G401 (cell line): ENCODE measurements around the gene PRDM8. TPM values are rescaled to one million over a fixed set of nuclear protein-coding genes. Genes with fewer than 3 reads are reported as not detected.
"Not testable (repeated sequence)": the region's sequence is repeated elsewhere in the genome, so short reads cannot be mapped to it uniquely, and the experiment has no call there.

Source experiments
- DNase-seq: peaks from one replicate; pipeline ENCODE4 v3.0.0-alpha.2; 2015; ENCODE audit warnings: low spot score
- in situ Hi-C: cut with HindIII; loops from 2 replicates; pipeline ENCODE4 v1.10.0; 2016; ENCODE audit warnings: low sequenced_read_pairs, mixed read lengths
- total RNA-seq: library from RNA; depleted of rRNA; stranded (reverse); fragments of >200 nt; shearing (Covaris generic); gene quantifications from 2 replicates; pipeline ENCODE4 v1.2.3, GENCODE V29; 2014; rRNA removed

PRDM8 gene
- total RNA-seq: 0.06 and 0.20 TPM in 2 replicates

DNA sequence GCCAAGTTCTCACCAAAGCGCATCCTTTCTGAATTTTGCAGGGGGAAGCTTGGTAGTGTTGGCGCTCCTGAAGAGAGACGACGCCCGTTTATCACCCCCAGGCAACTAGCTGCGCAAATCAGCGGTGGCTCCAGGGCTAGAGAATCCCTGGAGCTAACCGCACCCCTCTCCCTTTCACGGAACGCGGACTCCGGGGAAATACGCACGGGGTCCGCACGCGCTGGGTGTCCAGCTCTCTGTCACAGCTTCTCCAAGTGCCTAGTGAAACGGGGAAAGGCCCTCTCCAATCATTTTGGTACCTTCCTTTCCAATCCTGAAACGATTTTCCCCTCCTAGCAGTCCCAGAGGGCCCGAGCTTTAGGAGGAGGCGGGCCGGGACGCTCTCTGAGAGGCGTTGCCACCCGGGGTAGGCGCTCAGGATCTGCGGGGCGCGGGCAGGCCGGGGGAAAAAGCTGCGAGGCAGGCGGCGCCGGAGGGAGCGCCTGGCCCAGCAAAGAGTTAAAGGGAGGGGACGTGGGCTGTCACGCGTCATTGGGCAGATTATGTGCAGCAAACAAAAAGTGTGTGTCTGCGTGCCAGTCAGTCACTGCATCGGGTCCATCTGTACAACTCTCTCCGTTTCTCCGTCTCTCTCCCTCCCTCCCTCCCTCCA, at the start of gene PRDM8:
Gene PRDM8, plus strand, starts transcription at position 582 of the 652 bp plus-strand sequence. CDS start 2,578 bp downstream, outside the sequence.
- peak; percentile 25 for DNase-seq
- in situ Hi-C loops: no loop called here

DNA sequence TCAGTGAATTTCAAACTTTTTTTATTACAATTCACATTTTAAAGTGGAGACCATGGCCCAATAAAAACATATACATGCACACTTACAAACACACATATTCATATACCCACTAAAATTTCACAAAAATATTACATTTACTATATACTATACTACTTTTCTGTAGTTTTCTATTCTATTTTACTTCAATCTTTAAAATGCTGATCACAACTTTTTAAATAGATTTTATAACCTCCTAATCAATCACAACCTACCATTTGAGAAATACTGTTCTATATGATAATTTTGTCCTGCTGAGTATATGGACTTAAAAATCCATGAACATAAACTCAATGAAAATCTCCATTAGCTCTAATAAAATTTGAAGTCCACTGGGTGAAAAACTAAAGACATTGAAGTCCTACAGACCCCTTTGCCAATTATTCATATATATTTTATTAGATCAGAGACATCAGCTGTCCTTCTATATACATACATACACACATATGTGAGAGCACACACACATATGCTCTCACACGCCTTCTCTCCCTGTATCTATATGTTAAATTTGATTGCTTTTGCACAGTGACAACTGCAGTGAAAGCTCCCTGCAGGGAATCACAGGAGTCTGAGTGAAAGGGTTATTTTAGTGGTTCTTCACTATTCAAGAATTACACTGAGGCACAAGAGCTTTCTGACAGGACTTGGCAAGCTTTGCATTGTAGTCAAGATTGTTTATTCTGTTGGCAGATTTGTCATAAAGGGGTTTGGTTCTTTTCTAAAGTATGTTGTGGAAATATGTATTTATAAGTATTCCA, 46.7 kb upstream of the PRDM8 start:
- in situ Hi-C loops: no loop called here
- DNase-seq: no peak

DNA sequence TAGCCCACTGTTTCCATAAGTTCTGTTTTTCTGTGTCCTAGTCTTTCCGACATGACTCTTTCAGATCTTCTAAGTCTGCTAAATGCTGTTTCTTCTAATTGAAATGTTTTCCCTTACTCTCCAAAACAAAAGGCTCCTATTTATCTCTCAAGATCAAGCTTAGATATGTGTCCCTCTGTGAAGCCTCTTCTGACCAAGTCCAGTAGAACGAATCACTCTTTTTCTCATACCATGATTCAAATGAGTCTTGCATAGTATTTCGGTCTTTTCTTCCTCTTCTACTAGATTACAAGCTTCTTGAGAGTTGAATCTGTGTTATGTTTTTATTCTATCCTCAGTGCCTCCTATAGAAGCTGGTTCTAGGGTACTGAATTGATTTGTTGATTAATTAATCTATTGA, 45.3 kb upstream of the PRDM8 start:
- no peak for DNase-seq
- in situ Hi-C loops: no loop called here

DNA sequence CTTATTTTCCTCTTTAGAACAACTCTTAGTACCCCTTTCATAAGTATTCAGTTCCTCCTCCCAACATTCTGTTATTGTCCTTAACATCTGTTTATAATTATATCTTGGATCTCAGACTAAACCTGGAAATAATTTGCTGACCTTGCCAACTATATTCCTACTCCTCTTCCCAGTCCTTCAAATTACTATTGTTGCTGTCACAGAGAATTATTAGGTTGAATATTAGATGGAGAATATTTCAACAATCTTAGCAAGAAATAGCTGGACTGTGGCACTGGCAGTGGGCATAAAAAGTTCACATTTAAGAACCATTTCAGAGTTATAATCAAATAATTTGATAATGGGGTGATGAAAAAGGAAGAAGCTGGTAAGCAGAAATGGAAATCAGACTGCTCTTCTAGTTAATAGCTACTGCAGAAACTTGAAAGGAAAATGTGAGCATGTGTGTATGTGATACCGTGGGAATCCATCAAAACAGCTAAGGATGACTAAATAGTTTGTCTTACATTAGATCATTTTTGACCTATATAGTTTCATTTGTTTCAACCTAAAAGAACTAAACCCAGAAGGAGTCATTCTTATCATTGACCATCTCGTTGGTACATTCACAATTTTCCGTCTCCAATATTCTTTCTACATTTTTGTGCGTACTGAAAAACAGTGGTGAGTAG, 43.3 kb upstream of the PRDM8 start:
- DNase-seq: no peak
- in situ Hi-C loops: no loop called here

DNA sequence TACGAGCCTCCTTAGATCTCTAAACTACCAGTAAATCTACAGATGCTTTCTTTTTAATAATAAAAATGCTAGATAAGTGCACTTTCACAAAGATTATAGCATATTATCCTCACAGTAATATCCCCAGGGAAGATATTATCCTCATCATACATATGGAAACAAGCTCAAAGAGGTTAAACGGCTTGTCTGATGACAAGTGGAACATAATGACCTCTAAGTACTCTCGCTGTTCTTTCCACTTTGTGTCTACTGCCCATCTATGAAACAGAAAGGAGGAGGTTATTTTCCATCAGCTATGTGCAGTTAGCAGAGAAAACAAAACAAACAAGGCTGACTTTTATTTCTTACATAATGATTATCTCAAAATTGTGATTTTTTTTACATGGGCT, 42.8 kb upstream of the PRDM8 start:
- DNase-seq: no peak
- in situ Hi-C loops: no loop called here

DNA sequence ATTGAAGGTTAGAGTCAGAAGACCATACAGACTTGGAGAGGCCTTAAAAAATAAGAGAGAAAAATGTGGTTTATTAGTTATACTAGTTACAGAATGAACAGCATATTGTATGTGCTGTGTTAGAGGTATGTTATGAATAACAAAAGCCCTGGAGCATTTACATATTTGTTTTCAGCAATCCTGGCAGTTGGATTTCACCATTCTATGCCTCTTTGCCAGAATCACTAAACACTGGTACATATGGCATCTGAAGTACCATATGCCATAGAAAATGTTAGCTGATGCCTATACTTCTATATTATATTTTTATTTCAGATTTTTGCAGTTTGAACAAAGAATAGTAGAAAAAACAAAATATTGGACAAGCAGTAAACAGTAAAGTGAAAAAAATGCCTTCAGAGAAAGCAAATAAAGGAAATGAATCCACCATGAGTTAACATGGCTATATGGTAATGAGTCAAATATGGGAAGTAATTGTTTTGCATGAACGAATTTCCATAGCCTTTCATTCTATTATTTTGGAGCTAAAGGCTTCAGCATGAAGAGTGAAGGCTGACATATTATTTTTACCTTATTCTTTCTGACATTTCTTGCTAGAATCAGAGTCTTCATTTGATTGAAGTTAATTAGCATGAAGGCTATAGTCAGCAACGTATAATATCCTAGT, 41.9 kb upstream of the PRDM8 start:
- in situ Hi-C loops: no loop called here
- DNase-seq: no peak

DNA sequence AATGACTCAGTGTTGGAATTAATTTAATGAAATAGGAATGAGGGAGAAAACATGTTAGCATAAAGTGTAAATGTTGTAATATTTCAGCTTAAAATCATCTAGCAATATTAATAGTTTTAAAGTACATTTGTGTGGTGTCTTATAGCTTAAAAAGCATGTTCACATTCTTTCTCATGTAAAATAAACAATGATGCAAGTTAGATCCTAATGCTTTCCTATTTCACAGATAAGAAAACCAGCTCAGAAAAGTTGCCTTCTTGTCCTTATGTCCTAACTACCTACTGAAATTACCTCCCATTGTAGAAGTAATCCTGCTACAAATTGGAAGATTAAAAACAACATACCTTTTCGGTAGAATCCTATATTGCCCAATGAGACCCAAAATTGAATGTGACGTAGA, 40.9 kb upstream of the PRDM8 start:
- DNase-seq: no peak
- in situ Hi-C loops: no loop called here

DNA sequence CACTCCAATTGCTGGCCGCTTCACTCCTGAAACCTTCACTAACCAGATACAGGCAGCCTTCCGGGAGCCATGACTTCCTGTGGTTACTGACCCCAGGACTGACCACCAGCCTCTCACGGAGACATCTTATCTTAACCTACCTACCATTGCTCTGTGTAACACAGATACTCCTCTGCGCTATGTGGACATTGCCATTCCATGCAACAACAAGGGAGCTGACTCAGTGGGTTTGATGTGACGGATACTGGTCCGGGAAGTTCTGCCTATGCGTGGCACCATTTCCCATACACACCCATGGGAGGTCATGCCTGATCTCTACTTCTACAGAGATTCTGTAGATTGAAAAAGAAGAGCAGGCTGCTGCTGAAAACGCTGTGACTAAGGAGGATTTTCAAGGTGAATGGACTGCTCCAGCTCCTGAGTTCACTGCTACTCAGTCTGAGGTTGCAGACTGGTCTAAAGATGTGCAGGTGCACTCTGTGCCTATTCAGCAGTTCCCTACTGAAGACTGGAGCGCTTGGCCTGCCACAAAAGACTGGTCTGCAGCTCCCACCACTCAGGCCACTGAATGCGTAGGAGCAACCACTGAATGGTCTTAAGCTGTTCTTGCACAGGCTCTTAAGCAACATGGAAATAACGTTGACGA, 35.8 kb upstream of the PRDM8 start:
- in situ Hi-C loops: no loop called here

DNA sequence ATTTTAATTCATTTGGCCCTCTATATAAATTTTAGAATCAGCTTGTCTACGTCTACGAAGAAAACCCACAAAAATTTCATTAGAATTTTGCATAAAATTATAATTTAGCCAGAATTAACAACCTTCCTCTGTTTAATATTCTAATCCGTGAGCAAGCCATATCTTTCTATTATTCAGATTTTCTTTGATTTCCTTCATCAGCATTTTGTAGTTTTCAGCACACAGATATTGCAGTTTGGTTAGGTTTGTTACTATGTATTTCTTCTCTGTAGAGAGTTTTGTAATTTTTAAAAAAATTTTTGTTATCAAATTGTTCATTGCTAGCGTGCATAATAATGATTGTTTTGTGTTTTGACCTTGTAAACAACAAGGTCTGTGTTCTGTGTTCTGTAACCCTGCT, 34.9 kb upstream of the PRDM8 start:
- DNase-seq: no peak
- in situ Hi-C loops: no loop called here

More for the DNA sequence above, 35.8 kb upstream of the PRDM8 start:
- no peak for DNase-seq

DNA sequence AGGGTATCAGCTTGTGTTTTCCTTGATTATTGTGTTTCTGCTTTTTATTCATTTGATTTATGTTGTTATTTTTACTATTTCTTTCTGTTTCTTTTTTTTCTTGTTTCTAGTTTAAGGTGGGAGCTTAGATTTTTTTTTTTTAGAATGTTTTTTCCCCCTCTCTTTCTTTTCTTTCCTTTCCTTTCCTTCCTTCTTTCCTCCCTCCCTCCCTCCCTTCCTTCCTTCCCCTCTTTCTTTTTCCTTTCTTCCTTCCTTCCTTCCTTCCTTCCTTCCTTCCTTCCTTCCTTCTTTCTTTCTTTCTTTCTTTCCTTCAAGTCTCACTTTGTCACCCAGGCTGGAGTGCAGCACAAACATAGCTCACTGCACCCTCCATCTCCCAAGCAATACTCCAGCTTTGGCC, 31.4 kb upstream of the PRDM8 start:
- no peak for DNase-seq

DNA sequence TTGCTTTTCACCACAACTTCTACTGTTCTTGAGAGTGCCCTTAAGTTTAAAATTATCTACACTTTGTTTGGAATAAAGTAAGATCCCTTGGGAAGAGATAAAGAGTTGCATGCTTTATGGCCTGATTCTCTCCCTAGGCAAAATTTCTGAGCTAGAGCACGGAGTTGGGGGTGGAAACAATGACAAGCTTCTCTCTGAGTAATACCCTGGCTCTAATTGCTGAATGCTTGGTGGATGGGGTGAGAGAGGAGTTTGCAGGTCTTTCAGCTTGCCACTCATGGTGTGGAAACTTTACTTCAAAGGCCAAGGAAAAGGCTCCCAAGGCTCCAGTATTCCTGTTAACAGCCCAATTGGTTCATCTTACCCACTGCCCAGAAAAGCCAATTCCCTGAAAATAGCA, 26.1 kb upstream of the PRDM8 start:
- no peak for DNase-seq

More for the DNA sequence above, 31.4 kb upstream of the PRDM8 start:
- in situ Hi-C loops: no loop called here

DNA sequence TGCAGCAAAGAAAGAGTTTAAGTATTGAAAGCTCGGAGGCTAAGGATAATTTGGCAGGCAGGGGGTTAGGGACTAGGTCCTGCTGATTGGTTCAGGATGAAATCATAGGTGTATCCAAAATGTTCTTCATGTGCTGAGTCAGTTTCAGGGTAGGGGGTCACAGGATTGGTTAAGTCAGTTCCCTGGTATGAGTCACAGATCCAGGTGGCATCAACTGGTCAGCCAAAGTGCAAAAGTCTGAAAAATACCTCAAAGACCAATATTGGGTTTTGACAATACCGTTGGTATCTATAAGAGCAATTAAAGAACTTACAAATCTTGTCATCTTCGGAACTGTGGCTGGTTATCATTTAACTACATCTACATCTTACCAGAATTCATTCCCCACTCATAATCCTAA, 25.6 kb upstream of the PRDM8 start:
- DNase-seq: no peak
- in situ Hi-C loops: no loop called here

More for the DNA sequence above, 26.1 kb upstream of the PRDM8 start:
- in situ Hi-C loops: no loop called here

DNA sequence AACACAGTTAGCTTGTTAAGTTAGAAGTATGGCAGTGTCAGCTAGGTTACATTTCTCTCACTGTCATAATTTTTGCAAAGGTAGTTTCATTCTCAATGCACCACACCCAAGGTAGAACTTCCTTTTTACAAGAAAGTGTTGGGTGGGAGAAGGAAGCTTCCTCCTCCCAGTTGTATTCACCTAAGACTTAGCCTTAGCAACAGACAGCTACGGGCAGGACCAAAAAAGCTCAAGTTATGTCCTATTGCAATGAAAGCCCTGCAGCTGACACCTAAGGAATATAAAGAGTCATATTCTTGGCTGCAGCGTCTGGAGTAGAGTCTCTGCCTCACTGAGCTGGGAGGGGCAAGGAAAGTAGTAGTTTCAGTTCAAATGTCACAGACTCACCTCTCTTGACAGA, 25.1 kb upstream of the PRDM8 start:
- in situ Hi-C loops: no loop called here
- no peak for DNase-seq

DNA sequence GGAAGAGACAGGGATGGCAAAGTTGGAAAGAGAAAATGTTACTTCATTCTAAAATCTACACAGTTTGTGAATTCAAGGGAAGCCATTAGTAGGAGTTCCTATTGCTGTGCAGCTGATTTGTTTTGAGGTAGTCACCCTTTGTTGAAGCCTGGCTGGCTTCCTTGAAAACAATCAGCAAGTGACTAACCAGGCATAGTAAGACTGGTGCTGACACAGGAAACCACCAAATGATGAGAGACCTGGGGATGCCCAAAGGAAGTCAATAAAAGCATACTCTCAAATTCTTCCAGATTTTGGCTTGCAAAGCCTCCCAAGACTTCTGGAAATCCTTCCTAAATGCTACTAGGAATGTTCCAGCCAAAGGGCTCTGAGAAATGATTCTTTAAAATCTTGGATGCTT, 23.9 kb upstream of the PRDM8 start:
- in situ Hi-C loops: no loop called here
- DNase-seq: no peak

DNA sequence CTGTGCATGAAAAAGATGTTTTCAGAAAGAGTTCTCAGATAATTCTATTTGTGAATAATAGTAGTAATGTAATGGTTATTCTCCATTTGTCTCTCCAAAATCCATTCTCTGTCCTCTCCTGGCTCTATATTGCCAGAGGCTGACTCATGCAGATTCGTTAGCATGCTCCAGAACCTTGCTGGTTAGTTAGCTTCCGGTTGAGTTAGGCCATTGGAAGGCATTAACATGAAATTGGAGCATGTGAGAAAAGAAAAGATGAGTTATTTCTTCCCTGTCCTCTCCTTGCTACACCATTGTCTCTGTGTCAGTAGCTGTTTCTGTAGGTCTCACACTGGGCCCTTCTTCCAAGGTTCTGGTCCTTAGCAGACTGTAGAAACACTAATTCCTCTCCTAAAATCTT, 23.5 kb upstream of the PRDM8 start:
- in situ Hi-C loops: no loop called here
- no peak for DNase-seq

DNA sequence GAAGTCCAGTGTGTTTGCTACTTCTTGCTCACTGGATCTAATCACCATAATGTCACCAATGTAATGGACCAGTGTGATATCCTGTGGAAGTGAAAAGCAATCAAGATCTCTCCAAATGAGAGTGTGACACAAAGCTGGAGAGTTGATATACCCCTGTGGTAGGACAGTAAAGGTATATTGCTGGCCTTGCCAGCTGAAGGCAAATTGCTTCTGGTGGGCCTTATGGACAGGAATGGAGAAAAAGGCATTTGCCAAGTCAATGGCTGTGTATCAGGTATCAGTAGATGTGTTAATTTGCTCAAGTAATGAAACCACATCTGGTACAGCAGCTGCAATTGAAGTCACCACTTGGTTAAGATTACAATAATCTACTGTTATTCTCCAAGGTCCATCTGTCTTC, 19.5 kb upstream of the PRDM8 start:
- DNase-seq, in situ Hi-C loops: not testable (repeated sequence)

DNA sequence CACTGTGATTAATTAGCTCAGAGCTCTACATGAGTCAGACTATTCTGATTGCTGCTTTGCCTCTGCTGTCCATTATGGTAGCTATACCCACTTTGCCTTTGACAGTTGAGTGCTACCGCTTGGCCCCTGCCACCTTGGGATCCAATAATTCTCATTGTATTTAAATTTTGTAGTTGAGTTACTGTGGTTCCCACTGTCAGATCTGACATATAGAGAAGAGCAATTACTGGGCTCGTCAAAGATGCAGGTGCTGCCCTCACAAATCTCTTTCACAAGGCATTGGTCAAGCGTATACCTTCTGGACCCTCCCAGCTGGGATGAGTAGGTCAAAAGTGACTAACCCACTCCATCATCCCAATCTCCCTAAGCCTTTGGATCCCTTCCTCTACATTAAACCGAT, 18.3 kb upstream of the PRDM8 start:
- in situ Hi-C loops: no loop called here
- DNase-seq: no peak

DNA sequence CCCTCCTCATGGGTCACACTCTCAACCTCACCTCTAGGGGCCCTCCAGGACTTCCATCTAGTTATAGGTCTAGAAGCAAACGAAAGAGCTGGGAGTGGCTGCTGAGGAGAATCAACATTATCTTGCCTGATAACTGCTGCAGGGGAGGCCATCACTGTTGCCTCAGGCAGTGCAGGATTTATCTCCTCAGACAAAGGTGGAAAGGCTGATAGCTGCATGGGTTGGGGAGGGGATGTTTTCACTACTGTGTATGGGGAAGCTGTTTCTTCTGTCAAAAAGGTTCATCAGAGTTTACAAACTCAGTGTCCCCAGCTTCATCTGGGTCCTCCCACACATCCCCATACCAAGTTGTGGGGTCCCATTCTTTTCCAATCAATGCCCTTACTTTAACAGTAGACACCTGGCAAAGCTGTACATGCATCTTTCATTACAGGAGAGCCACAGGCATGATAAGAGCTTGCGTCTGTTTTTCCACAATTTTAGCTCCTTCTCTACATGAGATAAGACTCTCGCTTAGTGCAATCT, 17.6 kb upstream of the PRDM8 start:
- in situ Hi-C loops: no loop called here
- no peak for DNase-seq

DNA sequence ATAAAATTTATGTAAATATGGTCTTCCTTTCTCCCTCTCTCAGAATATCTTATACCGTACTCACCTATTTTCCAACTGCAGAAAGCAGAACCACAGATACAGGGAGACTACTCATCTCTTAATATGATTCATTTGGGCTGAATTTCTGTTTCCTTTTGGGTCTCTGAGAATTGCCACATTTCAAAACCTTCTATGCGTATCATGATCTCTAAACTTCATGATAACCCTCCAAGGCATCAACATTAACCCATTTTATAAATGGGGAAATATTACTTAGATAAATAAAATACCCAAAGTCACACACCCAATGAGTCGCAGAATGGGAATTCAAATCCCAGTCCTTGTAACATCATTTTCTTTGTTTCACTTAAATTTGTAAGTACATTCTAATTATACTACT, 16.6 kb upstream of the PRDM8 start:
- in situ Hi-C loops: no loop called here
- DNase-seq: no peak
